ENCODE data around the gene GNAO1. TPM values are rescaled to one million over a fixed set of nuclear protein-coding genes. Genes with fewer than 3 reads are reported as not detected.

Gene GNAO1
- polyA plus RNA-seq, 1 donor from 2014 or later, result 31.5 TPM

DNA sequence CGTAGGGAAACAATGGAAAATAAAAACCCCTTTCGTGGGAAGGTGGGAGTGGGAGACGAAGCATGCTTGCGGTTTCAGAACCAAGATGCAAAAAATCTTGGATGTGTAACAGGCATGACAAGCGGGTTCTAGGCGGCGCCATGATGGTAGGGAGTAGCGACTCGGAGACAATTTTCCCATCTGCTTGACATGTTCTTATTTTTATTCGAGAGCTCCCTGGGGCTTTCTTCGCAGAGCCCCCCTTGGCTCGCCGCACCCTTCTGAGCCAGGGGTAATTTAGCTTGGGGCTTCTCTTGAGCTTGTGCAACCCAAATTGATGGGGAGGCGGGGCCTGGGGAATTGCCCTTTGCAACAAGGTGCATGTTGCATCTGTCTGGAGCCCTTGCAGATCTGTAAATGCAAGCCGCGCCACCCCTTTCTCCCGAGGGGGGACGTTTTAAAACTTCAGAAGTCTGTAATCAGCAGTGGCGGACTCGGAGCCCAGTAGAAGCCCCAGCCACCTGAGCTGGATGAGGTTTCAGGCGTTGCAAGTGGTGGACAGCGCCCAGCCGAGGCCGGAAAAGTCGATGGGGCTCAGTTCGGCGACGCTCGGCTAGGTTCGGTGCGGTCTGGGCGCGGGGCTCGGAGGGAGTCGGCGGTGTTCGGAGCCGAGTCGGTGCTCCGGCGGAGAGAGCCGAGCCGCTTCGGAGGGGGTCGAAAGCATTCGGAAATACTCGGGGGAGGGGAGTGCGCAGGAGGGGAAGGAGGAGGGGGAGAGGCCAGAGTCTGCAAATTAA, 2.9 kb downstream of the GNAO1 start:
- peak overlapping the region; percentile 96 for H3K4me2 ChIP-seq (ENCODE audit: low read length)
- peak overlapping the region; percentile 94 for H3K4me3 ChIP-seq (ENCODE audit: low read length)
- H3K27me3 ChIP-seq (ENCODE audit: insufficient read depth, low read depth, low read length), result peaks cover 2% of the 10 kb centered on the region
- H2AFZ ChIP-seq (ENCODE audit: low read depth, low read length), result no peak overlapping the region
- H3K9ac ChIP-seq (ENCODE audit: low read length), result peak overlapping the region; percentile 99
- H3F3A ChIP-seq (ENCODE audit: insufficient read depth, low read length, poor library complexity, severe bottlenecking), result no peaks in the 10 kb centered on the region
- TF ChIP-seq SMC3 (conservative IDR thresholded peaks at IDR 0.05; ENCODE audit: poor library complexity) (peak; percentile 23), POLR2AphosphoS5 (IDR thresholded peaks at IDR 0.05) (peak; percentile 42), TAF1 (IDR thresholded peaks at IDR 0.05; ENCODE audit: low read depth) (no peak), RAD21 (conservative IDR thresholded peaks at IDR 0.05) (peak; percentile 46), EP300 (conservative IDR thresholded peaks at IDR 0.05; ENCODE audit: poor library complexity, severe bottlenecking) (no peak), MXI1 (conservative IDR thresholded peaks at IDR 0.05; ENCODE audit: poor library complexity, severe bottlenecking) (peak; percentile 88)
- TF ChIP-seq, protein P1, sequence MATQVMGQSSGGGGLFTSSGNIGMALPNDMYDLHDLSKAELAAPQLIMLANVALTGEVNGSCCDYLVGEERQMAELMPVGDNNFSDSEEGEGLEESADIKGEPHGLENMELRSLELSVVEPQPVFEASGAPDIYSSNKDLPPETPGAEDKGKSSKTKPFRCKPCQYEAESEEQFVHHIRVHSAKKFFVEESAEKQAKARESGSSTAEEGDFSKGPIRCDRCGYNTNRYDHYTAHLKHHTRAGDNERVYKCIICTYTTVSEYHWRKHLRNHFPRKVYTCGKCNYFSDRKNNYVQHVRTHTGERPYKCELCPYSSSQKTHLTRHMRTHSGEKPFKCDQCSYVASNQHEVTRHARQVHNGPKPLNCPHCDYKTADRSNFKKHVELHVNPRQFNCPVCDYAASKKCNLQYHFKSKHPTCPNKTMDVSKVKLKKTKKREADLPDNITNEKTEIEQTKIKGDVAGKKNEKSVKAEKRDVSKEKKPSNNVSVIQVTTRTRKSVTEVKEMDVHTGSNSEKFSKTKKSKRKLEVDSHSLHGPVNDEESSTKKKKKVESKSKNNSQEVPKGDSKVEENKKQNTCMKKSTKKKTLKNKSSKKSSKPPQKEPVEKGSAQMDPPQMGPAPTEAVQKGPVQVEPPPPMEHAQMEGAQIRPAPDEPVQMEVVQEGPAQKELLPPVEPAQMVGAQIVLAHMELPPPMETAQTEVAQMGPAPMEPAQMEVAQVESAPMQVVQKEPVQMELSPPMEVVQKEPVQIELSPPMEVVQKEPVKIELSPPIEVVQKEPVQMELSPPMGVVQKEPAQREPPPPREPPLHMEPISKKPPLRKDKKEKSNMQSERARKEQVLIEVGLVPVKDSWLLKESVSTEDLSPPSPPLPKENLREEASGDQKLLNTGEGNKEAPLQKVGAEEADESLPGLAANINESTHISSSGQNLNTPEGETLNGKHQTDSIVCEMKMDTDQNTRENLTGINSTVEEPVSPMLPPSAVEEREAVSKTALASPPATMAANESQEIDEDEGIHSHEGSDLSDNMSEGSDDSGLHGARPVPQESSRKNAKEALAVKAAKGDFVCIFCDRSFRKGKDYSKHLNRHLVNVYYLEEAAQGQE (IDR thresholded peaks at IDR 0.05; ENCODE audit: borderline replicate concordance), result peak; percentile 88
- TF ChIP-seq, protein P2, sequence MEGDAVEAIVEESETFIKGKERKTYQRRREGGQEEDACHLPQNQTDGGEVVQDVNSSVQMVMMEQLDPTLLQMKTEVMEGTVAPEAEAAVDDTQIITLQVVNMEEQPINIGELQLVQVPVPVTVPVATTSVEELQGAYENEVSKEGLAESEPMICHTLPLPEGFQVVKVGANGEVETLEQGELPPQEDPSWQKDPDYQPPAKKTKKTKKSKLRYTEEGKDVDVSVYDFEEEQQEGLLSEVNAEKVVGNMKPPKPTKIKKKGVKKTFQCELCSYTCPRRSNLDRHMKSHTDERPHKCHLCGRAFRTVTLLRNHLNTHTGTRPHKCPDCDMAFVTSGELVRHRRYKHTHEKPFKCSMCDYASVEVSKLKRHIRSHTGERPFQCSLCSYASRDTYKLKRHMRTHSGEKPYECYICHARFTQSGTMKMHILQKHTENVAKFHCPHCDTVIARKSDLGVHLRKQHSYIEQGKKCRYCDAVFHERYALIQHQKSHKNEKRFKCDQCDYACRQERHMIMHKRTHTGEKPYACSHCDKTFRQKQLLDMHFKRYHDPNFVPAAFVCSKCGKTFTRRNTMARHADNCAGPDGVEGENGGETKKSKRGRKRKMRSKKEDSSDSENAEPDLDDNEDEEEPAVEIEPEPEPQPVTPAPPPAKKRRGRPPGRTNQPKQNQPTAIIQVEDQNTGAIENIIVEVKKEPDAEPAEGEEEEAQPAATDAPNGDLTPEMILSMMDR (IDR thresholded peaks at IDR 0.05; ENCODE audit: poor library complexity, severe bottlenecking), result peak; percentile 32
- H3K36me3 ChIP-seq (ENCODE audit: insufficient read depth, low read length), result no peaks in the 10 kb centered on the region
- H3K9me2 ChIP-seq (ENCODE audit: insufficient read depth, low read length), result no peaks in the 10 kb centered on the region
- H3K79me2 ChIP-seq (replicated peaks; ENCODE audit: insufficient read depth, low read length), result peaks cover 70% of the 10 kb centered on the region
- peak overlapping the region; percentile 96 for H3K27ac ChIP-seq (ENCODE audit: low read length)
- no peaks in the 10 kb centered on the region for H3K9me3 ChIP-seq (ENCODE audit: low read length)
- peaks cover 9% of the 10 kb centered on the region for H4K20me1 ChIP-seq (ENCODE audit: insufficient read depth)

DNA sequence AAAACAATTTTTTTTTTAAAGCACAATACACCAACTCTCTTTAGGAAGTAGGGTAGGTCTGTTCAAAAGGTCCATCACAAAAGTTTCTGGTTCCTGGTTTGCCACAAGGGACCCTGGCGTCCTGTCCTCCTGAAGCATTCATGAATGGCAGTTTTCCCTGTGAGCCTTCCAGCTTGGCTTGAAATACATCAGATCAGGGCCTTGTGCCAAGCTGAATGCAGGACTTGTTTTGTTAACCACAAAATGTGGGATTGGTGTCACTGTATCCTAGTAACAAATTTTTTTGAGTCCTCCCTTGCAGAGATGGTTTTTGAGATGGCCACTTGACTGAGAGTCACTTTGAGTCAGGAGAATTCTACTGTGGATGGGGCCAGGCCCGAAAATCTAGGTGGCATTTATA, 3.9 kb downstream of the GNAO1 start:
- Histone ChIP-seq H3K79me2 (replicated peaks; ENCODE audit: insufficient read depth, low read length) (peaks cover 80% of the 10 kb centered on the region), H3K9me2 (ENCODE audit: insufficient read depth, low read length) (no peaks in the 10 kb centered on the region), H3K4me2 (ENCODE audit: low read length) (peak overlapping the region; percentile 57), H2AFZ (ENCODE audit: low read depth, low read length) (no peak overlapping the region), H3K27me3 (ENCODE audit: insufficient read depth, low read depth, low read length) (no peaks in the 10 kb centered on the region), H3F3A (ENCODE audit: insufficient read depth, low read length, poor library complexity, severe bottlenecking) (no peaks in the 10 kb centered on the region), H3K27ac (ENCODE audit: low read length) (no peak overlapping the region), H3K9ac (ENCODE audit: low read length) (peak overlapping the region; percentile 99), H3K9me3 (ENCODE audit: low read length) (no peaks in the 10 kb centered on the region), H3K36me3 (ENCODE audit: insufficient read depth, low read length) (no peaks in the 10 kb centered on the region), H4K20me1 (ENCODE audit: insufficient read depth) (peaks cover 13% of the 10 kb centered on the region), H3K4me3 (ENCODE audit: low read length) (peak overlapping the region; percentile 94)
- TF ChIP-seq MXI1 (conservative IDR thresholded peaks at IDR 0.05; ENCODE audit: poor library complexity, severe bottlenecking) (no peak), RAD21 (conservative IDR thresholded peaks at IDR 0.05) (no peak), TAF1 (IDR thresholded peaks at IDR 0.05; ENCODE audit: low read depth) (no peak)
- TF ChIP-seq, protein P2 (IDR thresholded peaks at IDR 0.05; ENCODE audit: poor library complexity, severe bottlenecking), result no peak
